GM23338 (cell line): ENCODE data around the gene PLS3. TPM values are rescaled to one million over a fixed set of nuclear protein-coding genes. Genes with fewer than 3 reads are reported as not detected.

Experiments used
- ATAC-seq: fragments of 200-7000 bp; cut with Tn5 transposase; 3 replicates; pipeline ENCODE4 v1.9.1; 2020
- DNase-seq: peaks from one replicate; pipeline ENCODE4 v3.0.0-alpha.2; 2015; ENCODE audit warnings: low spot score
- H2AFZ ChIP-seq: fragments of 200-600 bp; sonication (generic); 2 replicates; pipeline ENCODE4 v1.8.0; 2016; ENCODE audit warnings: antibody characterized with exemption, mild to moderate bottlenecking, moderate library complexity
- H3F3A ChIP-seq: fragments of 200-600 bp; sonication (generic); replicated peaks from 2 replicates; pipeline ENCODE4 v1.8.0; 2017; ENCODE audit warnings: antibody characterized with exemption, mixed run types, low read depth
- H3K27ac ChIP-seq: fragments of 200-600 bp; sonication (generic); 2 replicates; pipeline ENCODE4 v1.6.1; 2016; ENCODE audit warnings: low read depth
- H3K27me3 ChIP-seq: fragments of 200-600 bp; sonication (generic); 2 replicates; pipeline ENCODE4 v1.8.0; 2016; ENCODE audit warnings: mild to moderate bottlenecking, mixed run types, moderate library complexity; ENCODE audit not compliant: insufficient read depth
- H3K36me3 ChIP-seq: fragments of 200-600 bp; sonication (generic); 2 replicates; pipeline ENCODE4 v1.8.0; 2016; ENCODE audit warnings: mild to moderate bottlenecking; ENCODE audit not compliant: insufficient read depth
- H3K4me1 ChIP-seq: fragments of 200-600 bp; sonication (generic); 2 replicates; pipeline ENCODE4 v1.8.0; 2016; ENCODE audit warnings: mild to moderate bottlenecking, moderate library complexity; ENCODE audit not compliant: insufficient read depth
- H3K4me2 ChIP-seq: fragments of 200-600 bp; sonication (generic); 2 replicates; pipeline ENCODE4 v1.7.1; 2017; ENCODE audit warnings: mixed run types
- H3K4me3 ChIP-seq: fragments of 200-600 bp; sonication (generic); 2 replicates; pipeline ENCODE4 v1.6.1; 2016; ENCODE audit warnings: mixed run types
- H3K79me2 ChIP-seq: fragments of 200-600 bp; sonication (generic); replicated peaks from 2 replicates; pipeline ENCODE4 v1.8.0; 2017; ENCODE audit warnings: mild to moderate bottlenecking; ENCODE audit not compliant: insufficient read depth
- H3K9me2 ChIP-seq: fragments of 200-600 bp; sonication (generic); 2 replicates; pipeline ENCODE4 v1.8.0; 2017; ENCODE audit not compliant: insufficient read depth
- H4K20me1 ChIP-seq: fragments of 200-600 bp; sonication (generic); replicated peaks from 2 replicates; pipeline ENCODE4 v1.8.0; 2017; ENCODE audit warnings: mild to moderate bottlenecking; ENCODE audit not compliant: insufficient read depth
- H3K27ac Mint-ChIP-seq: 2 replicates; pipeline ENCODE4 v1.8.0; 2020; ENCODE audit warnings: inconsistent platforms, mild to moderate bottlenecking, moderate library complexity, mixed read lengths
- H3K27me3 Mint-ChIP-seq: 3 replicates; pipeline ENCODE4 v1.8.0; 2022; ENCODE audit warnings: low read depth, mild to moderate bottlenecking, moderate library complexity, mixed read lengths, inconsistent platforms; ENCODE audit not compliant: insufficient read depth, poor library complexity
- H3K36me3 Mint-ChIP-seq: 3 replicates; pipeline ENCODE4 v1.8.0; 2021; ENCODE audit warnings: low read depth, mild to moderate bottlenecking, inconsistent platforms, moderate library complexity, mixed read lengths
- H3K4me1 Mint-ChIP-seq: 3 replicates; pipeline ENCODE4 v1.8.0; 2020; ENCODE audit warnings: mild to moderate bottlenecking, inconsistent platforms, mixed read lengths
- H3K4me3 Mint-ChIP-seq: 3 replicates; pipeline ENCODE4 v1.8.0; 2021; ENCODE audit warnings: moderate library complexity, mild to moderate bottlenecking, inconsistent platforms, mixed read lengths
- H3K9me3 Mint-ChIP-seq: 3 replicates; pipeline ENCODE4 v1.8.0; 2020; ENCODE audit warnings: moderate library complexity, mild to moderate bottlenecking, inconsistent platforms, mixed read lengths
- CREB1 ChIP-seq: fragments of 250-450 bp; sonication (Bioruptor Pico); IDR thresholded peaks from 2 replicates; pipeline ENCODE4 v1.5.0; 2020; ENCODE audit warnings: low read depth, mild to moderate bottlenecking, moderate library complexity
- CTCF ChIP-seq, 2 experiments: fragments of 200-600 bp in 1 of 2; sonication (generic) in 1 of 2; conservative IDR thresholded peaks; 2 replicates each; pipeline versions ENCODE4 v1.5.1 to v1.6.1; 2016 to 2017; ENCODE audit warnings: antibody characterized with exemption in 2 of 2, low read depth in 2 of 2, mild to moderate bottlenecking in 2 of 2, moderate library complexity in 1 of 2
- EZH2 ChIP-seq: fragments of 200-600 bp; sonication (generic); IDR thresholded peaks from one replicate; pipeline ENCODE4 v1.8.0; 2017; ENCODE audit warnings: antibody characterized with exemption, mild to moderate bottlenecking, low read depth; ENCODE audit not compliant: unreplicated experiment
- EZH2phosphoT487 ChIP-seq: fragments of 200-600 bp; sonication (generic); IDR thresholded peaks from one replicate; pipeline ENCODE4 v1.8.1; 2018; ENCODE audit warnings: antibody characterized with exemption; ENCODE audit not compliant: unreplicated experiment
- JUNB ChIP-seq: IDR thresholded peaks from one replicate; pipeline ENCODE4 v1.6.1; 2016; ENCODE audit warnings: antibody characterized with exemption; ENCODE audit not compliant: unreplicated experiment
- NANOG ChIP-seq: IDR thresholded peaks from 2 replicates; pipeline ENCODE4 v1.6.1; 2016; ENCODE audit warnings: antibody characterized with exemption, borderline replicate concordance
- POLR2AphosphoS5 ChIP-seq: IDR thresholded peaks from 2 replicates; pipeline ENCODE4 v1.6.1; 2016; ENCODE audit warnings: antibody characterized with exemption, low read depth
- REST ChIP-seq: IDR thresholded peaks from one replicate; pipeline ENCODE4 v1.6.1; 2018; ENCODE audit warnings: antibody characterized with exemption; ENCODE audit not compliant: unreplicated experiment
- STAT1 ChIP-seq: IDR thresholded peaks from one replicate; pipeline ENCODE4 v1.6.1; 2016; ENCODE audit warnings: antibody characterized with exemption; ENCODE audit not compliant: unreplicated experiment
- ZNF114 ChIP-seq: fragments of 250-450 bp; sonication (Bioruptor Pico); IDR thresholded peaks from 2 replicates; pipeline ENCODE4 v1.5.0; 2020; ENCODE audit warnings: mild to moderate bottlenecking, moderate library complexity
- ZNF331 ChIP-seq: fragments of 250-450 bp; sonication (Bioruptor Pico); IDR thresholded peaks from 2 replicates; pipeline ENCODE4 v1.5.0; 2020; ENCODE audit warnings: low read depth, mild to moderate bottlenecking, moderate library complexity
- polyA plus RNA-seq: library from polyadenylated mRNA; unstranded; fragments of >200 nt; fragmentation: Nextera tagmentation; extraction: Ambion mirVana; gene quantifications from 2 replicates; pipeline ENCODE4 v1.2.1, GENCODE V29; 2016
- total RNA-seq: library from RNA; depleted of rRNA; stranded (reverse); fragments of >200 nt; shearing (Covaris generic); gene quantifications from 2 replicates; pipeline ENCODE4 v1.2.3, GENCODE V29; 2014
- TF ChIP-seq, protein P1 (sequence below): IDR thresholded peaks from 2 replicates; pipeline ENCODE4 v1.6.1; 2016; ENCODE audit warnings: antibody characterized with exemption
- TF ChIP-seq, protein P2 (sequence below): fragments of 250-450 bp; sonication (Bioruptor Pico); IDR thresholded peaks from 2 replicates; pipeline ENCODE4 v1.5.0; 2020; ENCODE audit warnings: mild to moderate bottlenecking, moderate library complexity

The PLS3 gene
- total and polyA plus RNA-seq, 2 experiments from 2014 or later, result 81.6 to 128 TPM

- Histone ChIP-seq H2AFZ (no peak overlapping the region), H3K36me3 (no peaks in the 10 kb centered on the region), H3K9me2 (no peaks in the 10 kb centered on the region), H3K4me1 (peaks cover 4% of the 10 kb centered on the region; the same call in 1 of the 2 replicates), H3K4me2 (no peak overlapping the region), H3K4me3 (no peak overlapping the region), H3K27ac (peak overlapping the region; percentile 52; the same call in 1 of the 2 replicates), H3K27me3 (no peaks in the 10 kb centered on the region), H3K79me2 (peaks cover 71% of the 10 kb centered on the region), H4K20me1 (no peaks in the 10 kb centered on the region), H3F3A (no peaks in the 10 kb centered on the region)
- no peaks in the 10 kb centered on the region; the same call in 2 of the 3 replicates for H3K36me3 Mint-ChIP-seq
- peaks cover 25% of the 10 kb centered on the region for H3K4me1 Mint-ChIP-seq
- H3K4me3 Mint-ChIP-seq, result no peak overlapping the region
- peaks cover 2% of the 10 kb centered on the region for H3K27me3 Mint-ChIP-seq
- no peak overlapping the region for H3K27ac Mint-ChIP-seq
- TF ChIP-seq CREB1 (CRISPR knock-in tag) (no peak), EZH2 (no peak), STAT1 (no peak), ZNF331 (CRISPR knock-in tag) (no peak), REST (no peak), ZNF114 (CRISPR knock-in tag) (no peak), JUNB (no peak), POLR2AphosphoS5 (no peak), EZH2phosphoT487 (no peak), CTCF (conservative IDR thresholded peaks at IDR 0.05; ENCODE audit: low read depth in 2 of 2) (no peak), NANOG (no peak)
- TF ChIP-seq, protein P1, sequence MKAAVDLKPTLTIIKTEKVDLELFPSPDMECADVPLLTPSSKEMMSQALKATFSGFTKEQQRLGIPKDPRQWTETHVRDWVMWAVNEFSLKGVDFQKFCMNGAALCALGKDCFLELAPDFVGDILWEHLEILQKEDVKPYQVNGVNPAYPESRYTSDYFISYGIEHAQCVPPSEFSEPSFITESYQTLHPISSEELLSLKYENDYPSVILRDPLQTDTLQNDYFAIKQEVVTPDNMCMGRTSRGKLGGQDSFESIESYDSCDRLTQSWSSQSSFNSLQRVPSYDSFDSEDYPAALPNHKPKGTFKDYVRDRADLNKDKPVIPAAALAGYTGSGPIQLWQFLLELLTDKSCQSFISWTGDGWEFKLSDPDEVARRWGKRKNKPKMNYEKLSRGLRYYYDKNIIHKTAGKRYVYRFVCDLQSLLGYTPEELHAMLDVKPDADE, result no peak
- TF ChIP-seq, protein P2, sequence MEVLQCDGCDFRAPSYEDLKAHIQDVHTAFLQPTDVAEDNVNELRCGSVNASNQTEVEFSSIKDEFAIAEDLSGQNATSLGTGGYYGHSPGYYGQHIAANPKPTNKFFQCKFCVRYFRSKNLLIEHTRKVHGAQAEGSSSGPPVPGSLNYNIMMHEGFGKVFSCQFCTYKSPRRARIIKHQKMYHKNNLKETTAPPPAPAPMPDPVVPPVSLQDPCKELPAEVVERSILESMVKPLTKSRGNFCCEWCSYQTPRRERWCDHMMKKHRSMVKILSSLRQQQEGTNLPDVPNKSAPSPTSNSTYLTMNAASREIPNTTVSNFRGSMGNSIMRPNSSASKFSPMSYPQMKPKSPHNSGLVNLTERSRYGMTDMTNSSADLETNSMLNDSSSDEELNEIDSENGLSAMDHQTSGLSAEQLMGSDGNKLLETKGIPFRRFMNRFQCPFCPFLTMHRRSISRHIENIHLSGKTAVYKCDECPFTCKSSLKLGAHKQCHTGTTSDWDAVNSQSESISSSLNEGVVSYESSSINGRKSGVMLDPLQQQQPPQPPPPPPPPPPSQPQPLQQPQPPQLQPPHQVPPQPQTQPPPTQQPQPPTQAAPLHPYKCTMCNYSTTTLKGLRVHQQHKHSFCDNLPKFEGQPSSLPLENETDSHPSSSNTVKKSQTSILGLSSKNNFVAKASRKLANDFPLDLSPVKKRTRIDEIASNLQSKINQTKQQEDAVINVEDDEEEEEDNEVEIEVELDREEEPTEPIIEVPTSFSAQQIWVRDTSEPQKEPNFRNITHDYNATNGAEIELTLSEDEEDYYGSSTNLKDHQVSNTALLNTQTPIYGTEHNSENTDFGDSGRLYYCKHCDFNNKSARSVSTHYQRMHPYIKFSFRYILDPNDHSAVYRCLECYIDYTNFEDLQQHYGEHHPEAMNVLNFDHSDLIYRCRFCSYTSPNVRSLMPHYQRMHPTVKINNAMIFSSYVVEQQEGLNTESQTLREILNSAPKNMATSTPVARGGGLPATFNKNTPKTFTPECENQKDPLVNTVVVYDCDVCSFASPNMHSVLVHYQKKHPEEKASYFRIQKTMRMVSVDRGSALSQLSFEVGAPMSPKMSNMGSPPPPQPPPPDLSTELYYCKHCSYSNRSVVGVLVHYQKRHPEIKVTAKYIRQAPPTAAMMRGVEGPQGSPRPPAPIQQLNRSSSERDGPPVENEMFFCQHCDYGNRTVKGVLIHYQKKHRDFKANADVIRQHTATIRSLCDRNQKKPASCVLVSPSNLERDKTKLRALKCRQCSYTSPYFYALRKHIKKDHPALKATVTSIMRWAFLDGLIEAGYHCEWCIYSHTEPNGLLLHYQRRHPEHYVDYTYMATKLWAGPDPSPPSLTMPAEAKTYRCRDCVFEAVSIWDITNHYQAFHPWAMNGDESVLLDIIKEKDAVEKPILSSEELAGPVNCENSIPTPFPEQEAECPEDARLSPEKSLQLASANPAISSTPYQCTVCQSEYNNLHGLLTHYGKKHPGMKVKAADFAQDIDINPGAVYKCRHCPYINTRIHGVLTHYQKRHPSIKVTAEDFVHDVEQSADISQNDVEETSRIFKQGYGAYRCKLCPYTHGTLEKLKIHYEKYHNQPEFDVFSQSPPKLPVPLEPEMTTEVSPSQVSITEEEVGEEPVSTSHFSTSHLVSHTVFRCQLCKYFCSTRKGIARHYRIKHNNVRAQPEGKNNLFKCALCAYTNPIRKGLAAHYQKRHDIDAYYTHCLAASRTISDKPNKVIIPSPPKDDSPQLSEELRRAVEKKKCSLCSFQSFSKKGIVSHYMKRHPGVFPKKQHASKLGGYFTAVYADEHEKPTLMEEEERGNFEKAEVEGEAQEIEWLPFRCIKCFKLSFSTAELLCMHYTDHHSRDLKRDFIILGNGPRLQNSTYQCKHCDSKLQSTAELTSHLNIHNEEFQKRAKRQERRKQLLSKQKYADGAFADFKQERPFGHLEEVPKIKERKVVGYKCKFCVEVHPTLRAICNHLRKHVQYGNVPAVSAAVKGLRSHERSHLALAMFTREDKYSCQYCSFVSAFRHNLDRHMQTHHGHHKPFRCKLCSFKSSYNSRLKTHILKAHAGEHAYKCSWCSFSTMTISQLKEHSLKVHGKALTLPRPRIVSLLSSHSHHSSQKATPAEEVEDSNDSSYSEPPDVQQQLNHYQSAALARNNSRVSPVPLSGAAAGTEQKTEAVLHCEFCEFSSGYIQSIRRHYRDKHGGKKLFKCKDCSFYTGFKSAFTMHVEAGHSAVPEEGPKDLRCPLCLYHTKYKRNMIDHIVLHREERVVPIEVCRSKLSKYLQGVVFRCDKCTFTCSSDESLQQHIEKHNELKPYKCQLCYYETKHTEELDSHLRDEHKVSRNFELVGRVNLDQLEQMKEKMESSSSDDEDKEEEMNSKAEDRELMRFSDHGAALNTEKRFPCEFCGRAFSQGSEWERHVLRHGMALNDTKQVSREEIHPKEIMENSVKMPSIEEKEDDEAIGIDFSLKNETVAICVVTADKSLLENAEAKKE, result no peak
- no peaks in the 10 kb centered on the region for H3K9me3 Mint-ChIP-seq
- no peak for ATAC-seq
- DNase-seq, result no peak
Observed at GRCh38 chrX:115603534-115604074, 42.6 kb downstream of the PLS3 start.
